GM18868 (cell line): ENCODE results near the gene TXNRD1.
"Not testable (repeated sequence)": the region's sequence is repeated elsewhere in the genome, so short reads cannot be mapped to it uniquely, and the experiment has no call there.

ENCODE experiments used
- ATAC-seq: cut with Tn5 transposase; IDR thresholded peaks from one replicate; pipeline ENCODE4 v1.9.1; 2021; ENCODE audit warnings: mild to moderate bottlenecking, moderate library complexity; ENCODE audit not compliant: unreplicated experiment

TXNRD1 gene

DNA sequence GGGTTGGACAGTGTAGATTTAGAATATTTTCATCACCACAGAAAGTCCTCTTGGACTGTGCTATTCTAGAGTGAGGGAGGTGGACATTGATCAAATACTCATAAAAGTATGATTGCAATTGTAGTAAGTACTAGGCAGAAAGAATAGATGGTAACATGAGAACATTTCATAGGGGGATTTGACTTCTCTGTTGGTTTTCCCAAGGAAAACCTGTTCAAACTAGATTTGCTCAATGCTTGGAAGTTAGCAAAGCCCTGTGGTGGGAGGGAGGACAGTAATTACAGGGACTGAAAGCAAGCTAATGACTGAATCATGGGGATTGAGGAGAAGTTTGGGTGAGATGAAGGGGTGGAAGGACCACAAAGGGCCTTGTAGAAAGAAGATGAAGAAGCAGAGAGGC is 63.6 kb downstream of the TXNRD1 start:
- ATAC-seq, result no peak

DNA sequence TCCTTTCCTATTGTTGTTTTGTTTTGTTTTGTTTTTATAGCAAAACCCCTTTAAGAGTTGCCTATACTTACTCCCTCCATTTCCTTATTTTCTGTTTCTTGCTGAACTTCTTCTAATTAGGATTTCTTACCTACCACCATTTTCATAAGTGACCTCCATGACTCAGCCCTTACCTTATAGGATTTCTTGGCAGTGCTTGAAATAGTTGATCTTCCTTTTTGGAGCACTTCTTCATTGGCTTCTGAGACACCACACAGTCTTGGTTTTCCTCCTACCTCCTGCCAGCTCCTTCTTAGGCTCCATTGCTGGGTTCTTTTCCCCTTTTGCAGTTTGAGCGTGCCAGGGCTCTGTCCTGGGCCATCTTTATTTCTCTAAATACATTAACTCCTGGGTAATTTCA is 64.5 kb downstream of the TXNRD1 start:
- no peak for ATAC-seq

DNA sequence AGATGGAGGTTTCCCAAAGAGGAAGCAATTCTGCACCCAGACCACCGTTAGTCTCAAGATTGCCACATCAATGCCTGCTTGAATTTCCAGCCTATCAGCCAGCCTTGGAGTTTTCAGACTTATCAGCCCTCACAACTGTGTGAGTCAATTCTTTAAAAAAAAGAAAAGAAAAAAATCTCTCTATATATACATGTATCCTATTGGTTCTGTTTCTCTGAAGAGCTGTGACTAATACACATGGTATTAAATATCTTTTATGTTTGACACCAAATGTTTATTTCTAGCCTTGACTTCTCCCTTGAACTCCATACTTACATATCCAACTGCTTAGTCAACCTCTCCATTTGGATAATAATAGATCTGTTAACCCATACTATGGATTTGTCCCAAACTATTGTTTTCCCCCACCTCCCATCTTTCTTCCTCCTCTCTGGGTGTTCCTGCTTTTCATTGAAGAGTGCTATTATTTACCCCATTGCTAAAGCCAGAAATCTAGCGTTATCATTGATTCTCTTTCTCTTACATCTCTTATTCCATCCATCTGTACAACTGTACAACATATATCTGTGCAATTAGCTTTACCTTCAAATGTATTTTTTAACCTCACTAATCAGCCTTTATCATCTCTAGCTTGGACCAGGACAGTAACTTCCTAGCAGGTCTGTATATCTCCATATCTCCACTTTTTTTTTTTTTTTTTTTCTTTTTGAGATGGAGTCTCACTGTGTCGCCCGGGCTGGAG is 65.3 kb downstream of the TXNRD1 start:
- ATAC-seq, result no peak

DNA sequence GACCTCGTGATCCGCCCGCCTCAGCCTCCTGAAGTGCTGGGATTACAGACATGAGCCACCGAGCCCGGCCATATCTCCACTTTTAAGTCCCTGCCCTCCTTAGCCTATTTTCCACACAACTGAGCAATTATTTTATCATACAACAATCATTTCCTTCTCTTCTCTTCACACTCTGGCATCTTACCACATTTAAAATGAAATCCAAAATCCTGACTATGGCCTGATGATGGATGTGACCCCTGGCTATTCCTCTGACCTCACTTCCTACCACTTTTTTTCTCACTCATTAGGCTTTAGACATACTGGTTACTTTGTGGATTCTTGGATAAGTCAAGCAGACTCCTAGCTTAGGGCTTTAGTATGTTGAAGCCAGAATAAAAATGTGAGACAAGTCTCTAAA is 66.1 kb downstream of the TXNRD1 start:
- no peak for ATAC-seq

DNA sequence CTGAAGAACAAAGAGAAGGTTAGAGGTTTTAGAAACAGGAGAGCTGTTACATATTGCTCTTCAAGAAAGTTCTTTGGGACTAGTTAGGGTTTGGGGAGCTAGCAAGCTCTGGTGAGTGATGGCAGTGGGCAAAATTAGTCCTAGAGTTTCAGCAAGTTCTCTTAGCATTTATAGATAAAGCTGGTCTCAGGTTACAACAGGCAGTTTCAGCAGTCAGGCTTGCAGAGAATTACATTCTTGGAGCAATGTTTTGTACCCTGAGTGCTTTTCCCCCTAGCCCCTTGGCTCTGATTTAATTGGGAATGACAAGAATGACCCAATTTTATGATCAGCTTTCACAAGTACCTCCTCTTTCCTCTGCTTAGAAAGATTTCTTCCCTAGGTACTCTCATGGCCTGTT is 66.5 kb downstream of the TXNRD1 start:
- ATAC-seq, result no peak

DNA sequence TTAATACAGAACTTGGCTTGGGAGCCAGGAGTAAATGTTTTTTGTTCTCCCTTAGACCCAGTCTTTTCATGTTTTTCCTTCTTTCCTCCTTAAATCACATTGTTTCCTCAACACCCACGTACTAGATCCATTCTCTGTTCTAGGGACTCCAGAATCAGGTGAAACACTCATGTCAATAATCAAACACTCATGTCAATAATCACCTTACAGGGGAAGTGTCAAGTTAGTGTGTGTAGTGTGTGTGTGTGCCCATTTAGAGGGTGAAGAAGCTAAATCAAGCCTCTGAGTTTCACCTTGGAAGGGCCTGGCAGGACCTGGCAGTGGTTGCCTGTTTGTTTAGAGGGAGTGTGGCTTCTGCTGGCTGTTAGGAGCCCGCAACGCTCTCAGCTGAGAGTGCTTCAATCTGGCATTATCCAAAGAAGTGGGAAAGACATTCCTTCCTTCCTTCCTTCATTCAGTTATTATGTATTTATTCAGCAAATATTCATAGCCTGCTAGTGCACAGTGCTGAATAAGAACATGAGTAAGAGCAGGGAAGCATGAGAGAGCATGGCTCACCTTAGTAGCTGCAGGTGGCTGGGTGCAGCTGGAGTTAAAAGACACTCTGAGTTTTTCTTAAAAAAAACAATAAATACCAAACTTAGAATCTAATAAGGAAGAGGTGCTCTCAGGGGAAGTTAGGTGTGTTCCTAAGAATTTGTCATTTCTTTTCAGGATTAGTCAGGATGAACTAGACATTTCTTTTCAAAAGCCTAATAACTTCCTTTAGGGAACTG is 70.3 kb downstream of the TXNRD1 start:
- ATAC-seq, result no peak

DNA sequence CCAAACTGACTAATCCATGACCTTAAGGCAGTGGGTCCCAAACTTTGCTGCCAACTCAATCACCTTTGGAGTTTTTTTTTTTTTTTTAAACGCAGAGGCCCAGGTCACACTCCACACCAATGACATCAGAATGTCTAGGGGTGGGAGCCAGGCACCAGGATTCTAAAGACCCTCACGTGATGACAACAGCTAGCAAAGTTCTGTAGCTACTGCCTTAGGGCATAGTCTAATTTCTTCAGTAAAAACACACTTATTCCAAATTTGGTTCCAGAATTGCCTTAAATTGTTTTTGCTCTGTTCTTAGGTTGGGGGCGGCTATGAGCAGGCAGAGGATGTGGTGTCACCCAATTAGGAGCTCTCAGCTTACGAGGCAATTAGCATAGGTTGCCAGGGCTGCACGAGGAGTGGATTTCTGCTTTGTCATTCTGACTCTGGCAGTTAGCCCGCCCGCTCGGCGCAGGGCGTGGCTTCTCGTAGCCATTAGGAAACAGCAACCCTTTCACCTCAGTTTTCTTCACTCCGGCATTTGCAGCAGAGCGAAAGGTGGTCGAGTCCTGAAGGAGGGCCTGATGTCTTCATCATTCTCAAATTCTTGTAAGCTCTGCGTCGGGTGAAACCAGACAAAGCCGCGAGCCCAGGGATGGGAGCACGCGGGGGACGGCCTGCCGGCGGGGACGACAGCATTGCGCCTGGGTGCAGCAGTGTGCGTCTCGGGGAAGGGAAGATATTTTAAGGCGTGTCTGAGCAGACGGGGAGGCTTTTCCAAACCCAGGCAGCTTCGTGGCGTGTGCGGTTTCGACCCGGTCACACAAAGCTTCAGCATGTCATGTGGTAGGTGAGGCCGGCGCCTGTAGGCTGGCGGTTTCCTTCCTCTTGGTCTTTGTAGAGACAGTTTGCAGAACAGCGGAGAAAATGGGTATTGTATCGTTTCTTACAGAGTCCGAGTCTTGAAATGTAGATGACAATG is 71.2 kb downstream of the TXNRD1 start:
- peak; percentile 85 for ATAC-seq

DNA sequence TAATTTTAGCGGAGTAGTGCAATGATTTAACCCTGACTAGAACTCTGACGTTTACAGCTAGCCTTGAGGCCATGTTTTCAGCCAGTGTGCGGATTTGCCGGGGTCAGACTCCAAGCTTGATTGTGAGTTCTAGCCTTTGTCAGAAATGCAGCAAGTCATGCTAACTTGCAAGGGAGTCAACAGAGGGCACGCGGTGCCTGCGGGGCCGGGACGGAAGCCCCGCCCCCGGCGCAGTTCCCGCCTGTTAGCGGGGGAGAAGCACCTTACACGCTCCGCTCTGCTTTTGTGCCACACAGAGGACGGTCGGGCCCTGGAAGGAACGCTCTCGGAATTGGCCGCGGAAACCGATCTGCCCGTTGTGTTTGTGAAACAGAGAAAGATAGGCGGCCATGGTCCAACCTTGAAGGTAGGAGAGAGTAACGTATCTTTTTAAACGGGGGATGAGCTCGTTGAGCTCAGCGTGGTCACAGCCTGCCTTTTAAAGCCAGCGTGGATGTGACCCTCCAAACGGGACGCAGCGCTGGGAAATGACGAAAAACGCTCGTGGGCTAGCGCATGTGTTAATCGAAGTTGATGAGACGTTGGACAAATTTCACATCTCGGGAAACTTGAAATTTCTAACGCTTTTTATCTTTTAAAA is 73.2 kb downstream of the TXNRD1 start:
- ATAC-seq, result peak; percentile 55

DNA sequence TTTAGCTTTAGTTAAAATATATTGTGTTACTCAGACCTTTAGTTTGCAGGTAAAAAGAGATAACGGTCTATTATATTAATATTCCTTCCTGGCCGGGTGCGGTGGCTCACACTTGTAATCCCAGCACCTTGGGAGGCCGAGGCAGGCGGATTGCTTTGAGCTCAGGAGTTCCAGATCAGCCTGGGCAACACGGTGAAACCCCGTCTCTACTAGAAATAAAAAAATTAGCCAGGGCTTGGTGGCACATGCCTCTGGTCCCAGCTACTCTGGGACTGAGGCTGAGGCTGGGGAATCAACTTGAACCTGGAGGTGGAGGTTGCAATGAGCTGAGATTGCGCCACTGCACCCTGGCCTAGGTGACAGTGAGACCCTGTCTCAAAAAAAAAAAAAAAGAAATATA is 74.7 kb downstream of the TXNRD1 start:
- ATAC-seq, result no peak

DNA sequence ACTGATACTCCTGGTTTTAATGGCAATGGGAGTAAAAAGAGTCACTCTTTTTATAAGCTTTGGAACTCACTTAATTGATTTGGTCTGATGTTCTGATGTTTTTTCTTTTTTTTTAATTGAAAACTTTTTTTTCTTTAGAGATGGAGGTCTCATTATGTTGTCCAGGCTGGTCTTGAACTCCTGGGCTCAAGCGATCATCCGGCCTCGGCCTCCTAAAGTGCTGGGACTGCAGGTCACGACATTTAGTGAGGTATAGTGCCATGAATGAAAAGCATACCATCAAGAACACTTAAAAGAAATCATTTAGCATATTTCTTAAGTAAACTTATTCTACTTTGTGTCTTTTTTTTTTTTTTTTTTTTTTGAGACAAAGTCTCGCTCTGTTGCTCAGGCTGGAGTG is 75.3 kb downstream of the TXNRD1 start:
- ATAC-seq, result no peak

DNA sequence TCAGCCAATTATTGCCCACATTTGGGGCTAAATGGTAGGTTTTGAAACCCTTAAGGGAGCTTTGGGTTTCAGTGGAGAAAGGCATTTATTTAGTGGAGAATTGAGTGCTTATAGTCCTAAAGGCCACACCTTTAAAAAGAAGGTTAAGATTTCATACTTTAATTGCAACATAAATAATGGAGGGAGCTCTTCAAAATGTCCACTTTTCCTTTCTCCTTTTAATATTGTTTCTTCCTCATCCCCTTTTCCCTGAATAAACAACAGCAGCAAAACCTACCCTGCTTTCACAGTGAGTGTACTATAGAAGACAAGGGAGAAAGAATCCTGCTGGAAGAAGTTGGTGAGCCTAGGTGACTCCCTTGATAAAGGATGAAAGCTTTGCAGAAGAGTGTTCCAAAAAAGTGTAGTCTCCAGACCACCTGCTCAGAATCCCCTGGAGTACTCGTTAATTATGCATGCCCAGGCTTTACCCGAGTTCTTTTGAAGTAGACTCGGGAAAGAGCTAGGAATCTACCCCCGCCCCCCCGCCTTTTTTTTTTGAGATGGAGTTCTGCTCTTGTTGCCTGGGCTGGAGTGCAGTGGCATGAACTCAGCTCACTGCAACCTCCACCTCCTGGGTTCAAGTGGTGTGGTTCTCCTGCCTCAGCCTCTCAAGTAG is 76.4 kb downstream of the TXNRD1 start:
- no peak for ATAC-seq

DNA sequence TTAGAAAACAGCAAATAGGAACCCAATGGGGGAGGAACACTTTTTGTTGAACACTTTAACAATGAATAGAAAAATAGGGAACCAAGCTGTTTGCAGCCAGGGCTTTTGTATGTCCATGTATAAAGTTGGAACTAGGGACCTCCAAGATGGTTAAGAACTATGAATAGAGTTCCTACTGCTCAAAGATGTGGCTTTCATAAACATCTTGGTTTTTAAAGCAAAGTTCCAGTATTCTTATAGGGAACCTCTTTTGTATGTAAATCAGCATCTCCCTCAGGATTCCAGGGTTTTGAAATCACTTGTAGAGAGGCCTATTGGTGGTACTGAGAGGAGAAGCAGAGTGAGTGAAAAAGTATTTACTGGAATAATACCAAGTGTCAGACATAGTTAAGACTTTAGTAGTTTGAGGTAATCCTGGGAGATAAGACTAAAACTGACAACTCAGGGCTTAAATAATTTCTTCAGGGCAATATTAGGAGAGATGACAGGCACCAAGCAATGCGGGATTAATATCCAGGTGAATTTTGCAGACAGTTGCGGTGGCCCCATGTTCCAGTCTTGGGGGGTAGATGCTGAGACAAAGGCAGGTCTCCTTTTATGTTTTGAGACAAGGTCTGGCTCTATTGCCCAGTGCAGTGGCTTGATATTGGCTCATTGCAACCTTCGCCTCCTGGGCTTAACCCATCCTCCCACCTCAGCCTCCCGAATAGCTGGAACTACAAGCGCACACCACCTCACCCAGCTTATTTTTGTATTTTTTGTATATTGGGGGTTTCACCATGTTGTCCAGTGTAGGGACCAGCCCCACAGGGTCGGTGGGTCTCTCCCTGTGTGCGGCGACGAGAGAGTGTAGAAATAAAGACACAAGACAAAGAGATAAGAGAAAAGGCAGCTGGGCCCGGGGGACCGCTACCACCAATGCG is 77.6 kb downstream of the TXNRD1 start:
- ATAC-seq, result no peak

DNA sequence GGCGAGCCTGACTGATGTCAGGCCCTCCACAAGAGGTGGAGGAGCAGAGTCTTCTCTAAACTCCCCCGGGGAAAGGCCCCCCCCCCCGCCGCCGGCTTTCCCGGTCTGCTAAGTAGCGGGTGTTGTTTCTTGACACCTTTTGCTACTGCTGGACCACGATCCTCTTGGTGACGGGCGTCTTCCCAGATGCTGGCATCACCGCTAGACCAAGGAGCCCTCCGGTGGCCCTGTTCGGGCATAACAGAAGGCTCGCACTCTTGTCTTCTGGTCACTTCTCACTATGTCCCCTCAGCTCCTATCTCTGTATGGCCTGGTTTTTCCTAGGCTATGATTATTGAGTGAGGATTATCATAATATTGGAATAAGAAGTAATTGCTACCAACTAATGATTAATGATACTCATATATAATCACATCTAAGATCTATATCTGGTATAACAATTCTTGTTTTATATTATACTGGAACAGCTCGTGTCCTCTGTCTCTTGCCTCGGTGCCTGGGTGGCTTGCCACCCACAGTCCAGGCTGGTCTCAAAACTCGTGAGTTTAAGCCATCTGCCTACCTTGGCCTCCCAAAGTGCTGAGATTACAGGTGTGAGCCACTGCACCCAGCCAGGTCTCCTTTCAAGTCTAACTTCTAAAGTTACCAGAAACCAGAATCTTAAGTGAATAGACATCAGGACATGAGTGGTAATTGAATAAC is 78.7 kb downstream of the TXNRD1 start:
- ATAC-seq, result not testable (repeated sequence)

DNA sequence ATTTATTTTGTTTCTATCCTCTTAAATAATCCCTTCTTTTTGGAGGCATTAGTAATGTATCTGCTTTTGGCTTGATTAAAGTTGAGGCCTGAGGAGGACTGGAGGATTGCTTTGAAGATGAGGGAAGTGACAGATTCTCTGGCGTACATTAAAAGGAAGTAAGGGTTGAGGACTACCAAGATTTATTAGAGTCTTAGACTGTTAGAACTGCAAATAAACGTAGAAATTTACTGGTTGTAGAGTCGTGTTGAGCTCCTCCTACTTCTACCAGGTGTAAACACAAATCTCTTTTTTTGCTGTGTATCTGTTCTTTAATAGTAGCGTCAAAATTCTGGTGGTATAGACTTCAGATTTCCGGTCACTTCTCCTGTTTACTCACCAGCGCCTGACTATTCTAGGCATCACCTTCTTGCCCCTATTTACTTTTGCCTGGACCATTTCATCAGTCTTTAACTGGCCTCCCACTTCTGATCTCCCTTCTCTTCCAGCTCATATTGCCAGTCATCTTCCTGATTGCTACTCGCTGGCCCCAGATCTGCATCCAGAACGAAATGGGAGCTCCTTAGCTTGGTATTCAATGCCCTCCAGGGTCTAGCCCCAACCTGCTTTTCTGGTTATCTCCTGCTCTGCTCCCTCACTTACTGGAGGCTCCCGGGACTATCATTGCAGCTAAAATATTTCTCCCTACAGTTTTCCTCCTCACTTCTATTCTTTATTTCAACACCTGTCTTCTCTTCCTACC is 79.5 kb downstream of the TXNRD1 start:
- no peak for ATAC-seq

DNA sequence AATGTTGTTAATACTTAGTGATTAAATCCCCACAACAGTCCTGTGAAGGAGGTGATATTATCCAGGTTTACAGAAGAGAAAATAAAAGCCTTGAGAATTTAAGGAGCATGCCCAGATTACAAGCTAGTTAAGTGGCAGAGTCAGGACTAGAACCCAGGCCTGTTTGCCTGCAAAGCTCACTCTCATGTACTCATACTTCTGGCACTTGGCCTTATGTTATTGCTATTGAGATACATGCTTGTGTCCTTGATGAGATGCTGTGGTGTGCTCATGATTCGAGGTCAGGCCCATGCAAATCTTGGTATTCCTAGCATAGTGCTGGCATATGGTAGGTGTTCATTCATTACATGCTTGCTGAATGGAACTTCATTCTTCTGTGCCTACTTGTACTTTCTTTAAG is 80.4 kb downstream of the TXNRD1 start:
- no peak for ATAC-seq

DNA sequence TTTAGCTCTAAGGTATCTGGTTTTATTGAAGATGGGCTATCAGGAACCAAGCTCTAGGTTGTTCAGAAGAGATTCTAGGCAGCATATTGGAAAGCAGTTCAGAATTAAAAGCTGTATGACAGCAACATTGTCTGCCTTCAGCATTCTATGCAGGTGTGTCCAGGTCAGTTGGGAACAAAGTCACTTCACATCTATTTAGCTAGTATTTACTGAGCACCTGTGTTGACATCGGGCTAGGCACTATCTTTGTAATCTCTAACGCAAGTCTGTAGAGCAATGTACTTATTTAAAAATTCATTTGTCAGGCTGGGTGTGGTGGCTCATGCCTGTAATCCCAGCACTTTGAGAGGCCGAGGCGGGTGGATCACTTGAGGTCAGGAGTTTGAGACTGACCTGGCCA is 81.1 kb downstream of the TXNRD1 start:
- ATAC-seq, result no peak

DNA sequence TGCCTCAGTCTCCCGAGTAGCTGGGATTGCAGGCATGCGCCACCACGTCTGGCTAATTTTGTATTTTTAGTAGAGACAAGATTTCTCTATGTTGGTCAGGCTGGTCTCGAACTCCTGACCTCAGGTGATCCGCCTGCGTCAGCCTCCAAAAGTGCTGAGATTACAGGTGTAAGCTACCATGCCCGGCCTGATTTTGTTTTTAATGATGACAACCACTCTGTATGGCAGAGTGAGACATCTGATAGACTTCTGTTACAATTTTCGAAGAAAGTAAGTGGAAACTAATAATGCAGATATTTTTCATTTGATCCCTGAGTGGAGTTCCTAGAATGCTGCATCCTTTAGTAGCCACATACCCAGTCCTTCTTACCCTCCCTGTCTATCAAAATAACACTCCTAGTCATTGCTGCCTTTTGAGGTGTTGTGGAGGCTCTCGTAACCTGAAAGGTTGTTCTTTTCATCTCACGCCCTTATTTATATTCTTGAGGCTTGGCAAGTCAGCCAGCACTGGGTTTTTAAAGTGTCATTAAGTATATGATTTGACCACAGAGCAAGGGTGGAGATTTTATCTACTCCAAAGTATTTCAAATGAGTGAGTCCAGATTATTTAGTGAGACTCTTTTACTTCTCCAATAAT is 82.0 kb downstream of the TXNRD1 start:
- ATAC-seq, result no peak
